Measurements from ENCODE around the gene ZNF746. TPM values are rescaled to one million over a fixed set of nuclear protein-coding genes. Genes with fewer than 3 reads are reported as not detected.
A peak's percentile ranks its signal among the peaks of the same experiment; 100 is the strongest.
"Not testable (repeated sequence)": the region's sequence is repeated elsewhere in the genome, so short reads cannot be mapped to it uniquely, and the experiment has no call there.

ZNF746 gene
- polyA plus RNA-seq, 3 donors from 2014 or later: 5.4 to 13.1 (median 6.3) TPM

- peak overlapping the region in 2 of 6 donors; percentile 17 to 31 for H3K27ac Mint-ChIP-seq
Measured at GRCh38 chr7:149500910-149501309, 3.3 kb upstream of the ZNF746 start.

GRCh38 chr7:149500201-149500600, 2.6 kb upstream of the ZNF746 start:
- DNase-seq: peak in 2 of 3 donors; percentile 16 to 17
- peaks cover 2 to 7% (median 7%) of the 10 kb centered on the region in 3 donors for H3K27me3 Mint-ChIP-seq (ENCODE audit: low read depth in 3 of 3)
- H3K27ac Mint-ChIP-seq: peak overlapping the region in 4 of 6 donors; percentile 18 to 67 (median 35)
- H3K36me3 Mint-ChIP-seq: peaks cover 0 to 4% (median 4%) of the 10 kb centered on the region in 3 donors
- H3K4me3 Mint-ChIP-seq: peak overlapping the region in 4 of 5 donors; percentile 3 to 42 (median 28)
- H3K9me3 Mint-ChIP-seq: peaks cover 0 to 4% (median 3%) of the 10 kb centered on the region in 6 donors
- H3K4me1 Mint-ChIP-seq: peaks cover 34 to 42% of the 10 kb centered on the region in 2 donors

More at GRCh38 chr7:149500910-149501309, 3.3 kb upstream of the ZNF746 start:
- no peak for DNase-seq
- Mint-ChIP-seq H3K4me1 (peaks cover 28 to 35% of the 10 kb centered on the region in 2 donors), H3K9me3 (peaks cover 0 to 10% (median 4%) of the 10 kb centered on the region in 6 donors), H3K36me3 (peaks cover 3 to 9% (median 4%) of the 10 kb centered on the region in 3 donors), H3K4me3 (no peak overlapping the region), H3K27me3 (ENCODE audit: low read depth in 3 of 3) (peaks cover 5 to 10% (median 5%) of the 10 kb centered on the region in 3 donors)

- Mint-ChIP-seq H3K27ac (no peak overlapping the region), H3K4me3 (peak overlapping the region in 3 of 5 donors; percentile 6 to 75 (median 9)), H3K4me1 (peaks cover 37 to 51% of the 10 kb centered on the region in 2 donors), H3K9me3 (no peaks in the 10 kb centered on the region), H3K27me3 (ENCODE audit: low read depth in 3 of 3) (peaks cover 2 to 7% (median 5%) of the 10 kb centered on the region in 3 donors), H3K36me3 (peaks cover 0 to 2% (median 0%) of the 10 kb centered on the region in 3 donors)
- DNase-seq: no peak
Measured at GRCh38 chr7:149498811-149499210, 1.2 kb upstream of the ZNF746 start.

- Mint-ChIP-seq H3K4me1 (peaks cover 37 to 51% of the 10 kb centered on the region in 2 donors), H3K9me3 (no peaks in the 10 kb centered on the region), H3K27ac (peak overlapping the region; percentile 88 to 97 (median 94)), H3K27me3 (ENCODE audit: low read depth in 3 of 3) (peaks cover 2 to 5% (median 5%) of the 10 kb centered on the region in 3 donors), H3K36me3 (peaks cover 4 to 14% (median 9%) of the 10 kb centered on the region in 3 donors), H3K4me3 (peak overlapping the region; percentile 92 to 97 (median 94))
- peak; percentile 48 to 60 (median 55) for DNase-seq
Measured at GRCh38 chr7:149496642-149497391, 792 bp downstream of the ZNF746 start.

- H3K4me3 Mint-ChIP-seq: peak overlapping the region; percentile 92 to 97 (median 94)
- H3K9me3 Mint-ChIP-seq: no peaks in the 10 kb centered on the region
- peak overlapping the region; percentile 78 to 97 (median 92) for H3K27ac Mint-ChIP-seq
- no peak for DNase-seq
- peaks cover 2 to 5% (median 4%) of the 10 kb centered on the region in 3 donors for H3K27me3 Mint-ChIP-seq (ENCODE audit: low read depth in 3 of 3)
- peaks cover 37 to 50% of the 10 kb centered on the region in 2 donors for H3K4me1 Mint-ChIP-seq
- peaks cover 7 to 20% (median 12%) of the 10 kb centered on the region in 3 donors for H3K36me3 Mint-ChIP-seq
Measured at GRCh38 chr7:149495785-149496641, 1.6 kb downstream of the ZNF746 start.

- peaks cover 26 to 38% of the 10 kb centered on the region in 2 donors for H3K4me1 Mint-ChIP-seq
- peaks cover 12 to 27% (median 14%) of the 10 kb centered on the region in 3 donors for H3K36me3 Mint-ChIP-seq
Measured at GRCh38 chr7:149494738-149495368, 2.8 kb downstream of the ZNF746 start.

GRCh38 chr7:149493975-149494374, 3.6 kb downstream of the ZNF746 start:
- not testable (repeated sequence) for H3K27me3 Mint-ChIP-seq (ENCODE audit: low read depth in 3 of 3); H3K27ac Mint-ChIP-seq; H3K4me3 Mint-ChIP-seq; DNase-seq; H3K9me3 Mint-ChIP-seq
- H3K4me1 Mint-ChIP-seq: peaks cover 23 to 36% of the 10 kb centered on the region in 2 donors
- H3K36me3 Mint-ChIP-seq: peaks cover 12 to 32% (median 14%) of the 10 kb centered on the region in 3 donors

More at GRCh38 chr7:149494738-149495368, 2.8 kb downstream of the ZNF746 start:
- Mint-ChIP-seq H3K9me3 (no peaks in the 10 kb centered on the region), H3K27me3 (ENCODE audit: low read depth in 3 of 3) (peaks cover 2 to 5% (median 4%) of the 10 kb centered on the region in 3 donors), H3K27ac (peak overlapping the region in 4 of 6 donors; percentile 13 to 43 (median 31)), H3K4me3 (peak overlapping the region in 1 of 5 donors; percentile 94)
- DNase-seq: no peak

GRCh38 chr7:149493366-149493765, 4.2 kb downstream of the ZNF746 start:
- no peak for DNase-seq
- Mint-ChIP-seq H3K9me3 (no peaks in the 10 kb centered on the region), H3K27ac (no peak overlapping the region), H3K27me3 (ENCODE audit: low read depth in 3 of 3) (peaks cover under 1 to 5% (median 4%) of the 10 kb centered on the region in 3 donors), H3K4me1 (peaks cover 22 to 33% of the 10 kb centered on the region in 2 donors), H3K4me3 (no peak overlapping the region), H3K36me3 (peaks cover 12 to 38% (median 16%) of the 10 kb centered on the region in 3 donors)

GRCh38 chr7:149490083-149490760, 7.4 kb downstream of the ZNF746 start:
- DNase-seq: no peak
- no peaks in the 10 kb centered on the region for H3K9me3 Mint-ChIP-seq
- H3K27ac Mint-ChIP-seq: peak overlapping the region in 1 of 6 donors; percentile 71
- H3K27me3 Mint-ChIP-seq (ENCODE audit: low read depth in 3 of 3): no peaks in the 10 kb centered on the region
- no peak overlapping the region for H3K4me3 Mint-ChIP-seq
- peaks cover 5 to 20% of the 10 kb centered on the region in 2 donors for H3K4me1 Mint-ChIP-seq
- peaks cover 22 to 56% (median 30%) of the 10 kb centered on the region in 3 donors for H3K36me3 Mint-ChIP-seq

GRCh38 chr7:149489391-149490024, 8.1 kb downstream of the ZNF746 start:
- H3K27ac Mint-ChIP-seq: peak overlapping the region in 1 of 6 donors; percentile 71
- no peaks in the 10 kb centered on the region for H3K9me3 Mint-ChIP-seq
- DNase-seq: no peak
- no peak overlapping the region for H3K4me3 Mint-ChIP-seq
- H3K36me3 Mint-ChIP-seq: peaks cover 25 to 58% (median 32%) of the 10 kb centered on the region in 3 donors
- H3K4me1 Mint-ChIP-seq: peaks cover 1 to 13% of the 10 kb centered on the region in 2 donors
- no peaks in the 10 kb centered on the region for H3K27me3 Mint-ChIP-seq (ENCODE audit: low read depth in 3 of 3)

- Mint-ChIP-seq H3K9me3 (no peaks in the 10 kb centered on the region), H3K4me3 (no peak overlapping the region)
Measured at GRCh38 chr7:149479568-149479967, 18.0 kb downstream of the ZNF746 start.

GRCh38 chr7:149478754-149479153, 18.9 kb downstream of the ZNF746 start:
- Mint-ChIP-seq H3K27me3 (ENCODE audit: low read depth in 3 of 3) (peaks cover 0 to 5% (median 0%) of the 10 kb centered on the region in 3 donors), H3K4me3 (no peak overlapping the region)

More at GRCh38 chr7:149479568-149479967, 18.0 kb downstream of the ZNF746 start:
- peaks cover 15 to 21% of the 10 kb centered on the region in 2 donors for H3K4me1 Mint-ChIP-seq
- no peak for DNase-seq
- H3K27me3 Mint-ChIP-seq (ENCODE audit: low read depth in 3 of 3): peaks cover 0 to 5% (median 0%) of the 10 kb centered on the region in 3 donors
- peaks cover 19 to 32% (median 21%) of the 10 kb centered on the region in 3 donors for H3K36me3 Mint-ChIP-seq
- H3K27ac Mint-ChIP-seq: no peak overlapping the region

More at GRCh38 chr7:149478754-149479153, 18.9 kb downstream of the ZNF746 start:
- H3K9me3 Mint-ChIP-seq: no peaks in the 10 kb centered on the region
- H3K4me1 Mint-ChIP-seq: peaks cover 15 to 21% of the 10 kb centered on the region in 2 donors
- no peak for DNase-seq
- peaks cover 19 to 37% (median 25%) of the 10 kb centered on the region in 3 donors for H3K36me3 Mint-ChIP-seq
- no peak overlapping the region for H3K27ac Mint-ChIP-seq

Measured in immature natural killer cell (primary cell).